ENCODE measurements around the gene UTS2B. TPM values are rescaled to one million over a fixed set of nuclear protein-coding genes. Genes with fewer than 3 reads are reported as not detected.
"Not testable (repeated sequence)": the region's sequence is repeated elsewhere in the genome, so short reads cannot be mapped to it uniquely, and the experiment has no call there.

Gene UTS2B
- total and polyA plus RNA-seq, 11 donors, result 0.17 to 1.1 (median 0.43) TPM; not detected in 8

DNA sequence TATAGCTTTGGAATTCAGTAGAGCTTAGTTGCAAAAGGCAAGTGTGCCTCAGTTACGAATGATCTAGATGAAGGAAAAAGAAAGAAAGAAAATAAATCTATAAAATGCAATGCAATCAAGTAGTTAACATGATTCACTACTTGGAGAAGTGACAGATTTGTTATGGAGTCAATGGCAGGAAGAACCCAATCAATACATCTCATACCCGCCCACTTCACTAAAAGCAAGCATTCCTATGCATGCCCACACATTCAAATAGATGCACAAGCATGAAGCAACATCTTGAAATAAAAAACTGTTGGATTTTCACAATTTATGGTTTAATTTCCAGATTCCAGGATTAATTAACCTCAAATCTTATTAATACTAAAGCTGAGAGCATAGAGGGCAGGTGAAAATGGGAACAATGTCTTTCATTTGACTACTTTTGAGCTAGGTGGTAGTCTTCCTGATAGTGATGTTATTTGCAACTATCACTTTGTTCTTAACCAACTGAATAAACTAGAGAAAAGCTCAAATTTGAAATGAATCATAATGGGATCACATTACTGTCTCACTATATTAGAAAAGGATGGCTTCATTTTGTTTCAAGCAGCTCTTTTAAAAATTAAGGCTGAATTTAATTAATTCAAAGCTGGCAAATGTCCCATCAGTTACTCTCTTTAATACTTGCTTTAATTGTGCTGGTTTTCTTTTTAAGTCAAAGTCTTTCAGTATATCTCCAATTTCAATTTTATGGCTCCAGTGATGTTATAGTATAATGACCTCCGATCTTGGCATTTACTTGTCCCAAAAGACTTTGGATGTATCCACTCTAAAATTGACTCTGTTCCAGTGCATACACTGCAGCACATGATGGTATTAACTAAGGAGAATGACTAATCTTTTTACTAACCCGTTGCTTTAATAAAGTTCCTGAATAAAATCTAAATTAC is 47.8 kb downstream of the UTS2B start:
- Histone ChIP-seq H3K4me3 (no peak overlapping the region), H3K27me3 (no peaks in the 10 kb centered on the region), H3K36me3 (no peaks in the 10 kb centered on the region), H3K4me1 (no peaks in the 10 kb centered on the region), H3K9me3 (no peaks in the 10 kb centered on the region), H3K27ac (no peak overlapping the region)
- DNase-seq (no peak), ATAC-seq (no peak)
- TF ChIP-seq POLR2A (IDR thresholded peaks at IDR 0.05), result no peak
- TF ChIP-seq, protein P1, sequence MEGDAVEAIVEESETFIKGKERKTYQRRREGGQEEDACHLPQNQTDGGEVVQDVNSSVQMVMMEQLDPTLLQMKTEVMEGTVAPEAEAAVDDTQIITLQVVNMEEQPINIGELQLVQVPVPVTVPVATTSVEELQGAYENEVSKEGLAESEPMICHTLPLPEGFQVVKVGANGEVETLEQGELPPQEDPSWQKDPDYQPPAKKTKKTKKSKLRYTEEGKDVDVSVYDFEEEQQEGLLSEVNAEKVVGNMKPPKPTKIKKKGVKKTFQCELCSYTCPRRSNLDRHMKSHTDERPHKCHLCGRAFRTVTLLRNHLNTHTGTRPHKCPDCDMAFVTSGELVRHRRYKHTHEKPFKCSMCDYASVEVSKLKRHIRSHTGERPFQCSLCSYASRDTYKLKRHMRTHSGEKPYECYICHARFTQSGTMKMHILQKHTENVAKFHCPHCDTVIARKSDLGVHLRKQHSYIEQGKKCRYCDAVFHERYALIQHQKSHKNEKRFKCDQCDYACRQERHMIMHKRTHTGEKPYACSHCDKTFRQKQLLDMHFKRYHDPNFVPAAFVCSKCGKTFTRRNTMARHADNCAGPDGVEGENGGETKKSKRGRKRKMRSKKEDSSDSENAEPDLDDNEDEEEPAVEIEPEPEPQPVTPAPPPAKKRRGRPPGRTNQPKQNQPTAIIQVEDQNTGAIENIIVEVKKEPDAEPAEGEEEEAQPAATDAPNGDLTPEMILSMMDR (IDR thresholded peaks at IDR 0.05), result no peak
- intact Hi-C loops (cut with DNase I), result no loop called here
- WGBS, 4 donors, result 61 to 87% (median 71%) methylated on average over 4 of the region's 4 CpGs

DNA sequence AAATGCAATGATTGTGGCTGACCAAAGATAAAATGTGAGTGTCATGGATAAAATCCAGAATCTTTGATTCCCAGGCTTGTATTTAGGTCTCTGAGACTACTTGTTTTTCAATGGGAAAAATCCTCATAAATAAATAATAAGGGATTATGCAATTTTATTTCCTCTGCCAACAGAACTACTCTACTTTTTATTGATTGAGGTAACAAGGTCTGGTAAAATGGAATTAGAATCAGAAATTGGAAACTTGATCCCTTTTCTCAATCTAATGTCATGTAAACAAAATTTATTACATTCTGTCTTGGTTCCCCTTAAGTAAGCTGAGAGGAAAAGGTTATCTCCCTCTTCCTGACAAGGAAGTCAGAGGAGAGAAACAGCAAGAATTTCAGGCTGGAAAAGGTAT is 49.4 kb downstream of the UTS2B start:
- TF ChIP-seq, protein P1 (IDR thresholded peaks at IDR 0.05), result no peak
- no peak for TF ChIP-seq POLR2A (IDR thresholded peaks at IDR 0.05)
- H3K4me1 ChIP-seq, result no peaks in the 10 kb centered on the region
- ATAC-seq (no peak), DNase-seq (no peak)
- no peaks in the 10 kb centered on the region for H3K27me3 ChIP-seq
- no peaks in the 10 kb centered on the region for H3K9me3 ChIP-seq
- no peaks in the 10 kb centered on the region for H3K36me3 ChIP-seq
- H3K27ac ChIP-seq, result no peak overlapping the region
- H3K4me3 ChIP-seq, result no peak overlapping the region
- intact Hi-C loops (cut with DNase I), result no loop called here

DNA sequence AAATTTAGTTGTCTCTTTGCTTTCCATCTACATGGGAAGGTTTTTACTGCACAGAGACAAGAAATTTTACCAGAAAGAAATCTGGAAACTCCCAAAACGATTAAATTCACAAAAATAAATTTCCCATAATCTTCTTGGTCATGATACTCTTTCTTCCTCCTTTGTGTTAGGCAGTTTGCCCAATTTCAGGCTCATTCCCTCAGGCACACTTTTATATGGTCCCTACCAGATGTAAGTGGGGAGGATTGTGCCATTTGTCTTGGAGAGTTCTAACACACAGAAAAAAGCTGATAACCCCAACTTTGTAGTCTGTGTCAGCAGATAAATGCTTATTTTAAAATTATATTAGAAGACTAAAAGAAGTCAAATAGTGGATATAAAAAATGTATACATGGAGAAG is 50.2 kb downstream of the UTS2B start:
- Histone ChIP-seq H3K36me3 (no peaks in the 10 kb centered on the region), H3K4me1 (no peaks in the 10 kb centered on the region), H3K9me3 (no peaks in the 10 kb centered on the region), H3K4me3 (no peak overlapping the region), H3K27me3 (no peaks in the 10 kb centered on the region), H3K27ac (no peak overlapping the region)
- no peak for TF ChIP-seq POLR2A (IDR thresholded peaks at IDR 0.05)
- TF ChIP-seq, protein P1 (IDR thresholded peaks at IDR 0.05), result no peak
- DNase-seq, result no peak
- no peak for ATAC-seq
- intact Hi-C loops (cut with DNase I), result no loop called here
- WGBS, 4 donors, result 51 to 65% (median 54%) methylated on average over 1 of the region's 1 CpG

DNA sequence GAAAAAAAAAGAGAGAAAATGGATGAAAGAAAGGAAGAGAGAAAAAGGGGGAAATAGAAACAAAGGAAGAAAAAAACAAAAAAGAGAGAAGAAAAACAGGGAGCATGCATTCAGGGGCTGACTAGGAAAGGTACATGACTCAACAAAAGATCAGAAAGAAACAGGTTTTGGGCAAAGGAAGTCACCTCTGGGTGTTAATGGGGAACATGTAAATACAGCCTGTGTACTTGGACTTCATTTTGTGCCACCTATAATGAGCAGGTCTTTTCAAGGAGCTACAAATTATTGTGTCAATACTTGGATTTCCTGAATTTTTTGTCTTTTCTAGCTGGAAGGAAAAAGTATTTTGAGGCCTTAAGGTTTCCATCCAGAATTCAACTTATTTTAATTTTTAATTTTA is 54.6 kb downstream of the UTS2B start:
- no peak for ATAC-seq
- TF ChIP-seq POLR2A (IDR thresholded peaks at IDR 0.05), result no peak
- TF ChIP-seq, protein P1 (IDR thresholded peaks at IDR 0.05), result no peak
- DNase-seq, result no peak
- no peak overlapping the region for H3K4me3 ChIP-seq
- no peaks in the 10 kb centered on the region for H3K27me3 ChIP-seq
- no peaks in the 10 kb centered on the region for H3K4me1 ChIP-seq
- H3K9me3 ChIP-seq, result no peaks in the 10 kb centered on the region
- no peak overlapping the region for H3K27ac ChIP-seq
- intact Hi-C loops (cut with DNase I), result no loop called here
- H3K36me3 ChIP-seq, result no peaks in the 10 kb centered on the region

DNA sequence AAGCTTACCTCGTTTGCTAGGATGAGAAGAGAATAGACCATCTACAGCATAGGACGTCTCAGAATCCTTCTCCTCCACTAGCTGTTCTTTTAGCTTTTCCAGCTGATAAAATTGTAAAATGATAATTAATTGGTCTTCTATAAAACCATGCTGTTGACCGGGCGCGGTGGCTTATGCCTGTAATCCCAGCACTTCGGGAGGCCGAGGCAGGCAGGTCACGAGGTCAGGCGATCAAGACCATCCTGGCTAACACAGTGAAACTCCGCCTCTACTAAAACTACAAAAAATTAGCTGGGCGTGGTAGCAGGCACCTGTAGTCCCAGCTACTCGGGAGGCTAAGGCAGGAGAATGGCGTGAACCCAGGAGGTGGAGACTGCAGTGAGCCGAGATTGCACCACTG is 55.1 kb downstream of the UTS2B start:
- ATAC-seq; H3K27me3 ChIP-seq; H3K4me1 ChIP-seq; H3K27ac ChIP-seq; H3K36me3 ChIP-seq; H3K4me3 ChIP-seq; intact Hi-C loops (cut with DNase I); H3K9me3 ChIP-seq; DNase-seq: not testable (repeated sequence)
- 92 to 97% (median 96%) methylated on average over 14 of the region's 14 CpGs for WGBS, 4 donors
